A549 (cell line): ENCODE results near the gene TCN1.

Experiments
- BHLHE40 ChIP-seq: IDR thresholded peaks from 2 replicates; pipeline ENCODE4 v1.6.1; 2012; ENCODE audit warnings: low read depth, low read length, inconsistent platforms
- CTCF ChIP-seq: fragments of >200 bp; sonication (Bioruptor Twin); formaldehyde crosslinking; IDR thresholded peaks from 3 replicates; pipeline ENCODE4 v1.5.1; 2016
- EP300 ChIP-seq, 2 experiments: fragments of >200 bp; sonication (Bioruptor Twin); formaldehyde crosslinking; IDR thresholded peaks; 2 replicates in 1 of 2; 3 replicates in 1 of 2; pipeline ENCODE4 v1.6.1; 2016 to 2017
- JUN ChIP-seq, 2 experiments: fragments of >200 bp; sonication (Bioruptor Twin); formaldehyde crosslinking; IDR thresholded peaks; 2 replicates in 1 of 2; 3 replicates in 1 of 2; pipeline ENCODE4 v1.6.1; 2016 to 2017
- KDM1A ChIP-seq: fragments of 200-600 bp; sonication (generic); IDR thresholded peaks from 2 replicates; pipeline ENCODE4 v1.6.1; 2016; ENCODE audit warnings: low read depth, mild to moderate bottlenecking
- MAFK ChIP-seq: fragments of 450-650 bp; IDR thresholded peaks from 2 replicates; pipeline ENCODE4 v1.6.1; 2014; ENCODE audit not compliant: partially characterized antibody
- POLR2A ChIP-seq: IDR thresholded peaks from 2 replicates; pipeline ENCODE4 v1.6.1; 2012; ENCODE audit warnings: mild to moderate bottlenecking, low read length
- RAD21 ChIP-seq, 2 experiments: fragments of >200 bp in 1 of 2; sonication (Bioruptor Twin) in 1 of 2; formaldehyde crosslinking in 1 of 2; IDR thresholded peaks in 1 of 2; conservative IDR thresholded peaks in 1 of 2; 2 replicates in 1 of 2; 3 replicates in 1 of 2; pipeline ENCODE4 v1.6.1; 2012 to 2018; ENCODE audit warnings: inconsistent platforms in 1 of 2
- SMC3 ChIP-seq: fragments of >200 bp; sonication (Bioruptor Twin); formaldehyde crosslinking; IDR thresholded peaks from 3 replicates; pipeline ENCODE4 v1.6.1; 2018; ENCODE audit warnings: inconsistent platforms
- TF ChIP-seq, protein P1 (sequence below): fragments of 250-450 bp; sonication (Bioruptor Pico); IDR thresholded peaks from 2 replicates; pipeline ENCODE4 v1.5.0; 2021; ENCODE audit warnings: mild to moderate bottlenecking, moderate library complexity, borderline replicate concordance
- TF ChIP-seq, protein P2 (sequence below): IDR thresholded peaks from 2 replicates; pipeline ENCODE4 v1.6.1; 2012

DNA sequence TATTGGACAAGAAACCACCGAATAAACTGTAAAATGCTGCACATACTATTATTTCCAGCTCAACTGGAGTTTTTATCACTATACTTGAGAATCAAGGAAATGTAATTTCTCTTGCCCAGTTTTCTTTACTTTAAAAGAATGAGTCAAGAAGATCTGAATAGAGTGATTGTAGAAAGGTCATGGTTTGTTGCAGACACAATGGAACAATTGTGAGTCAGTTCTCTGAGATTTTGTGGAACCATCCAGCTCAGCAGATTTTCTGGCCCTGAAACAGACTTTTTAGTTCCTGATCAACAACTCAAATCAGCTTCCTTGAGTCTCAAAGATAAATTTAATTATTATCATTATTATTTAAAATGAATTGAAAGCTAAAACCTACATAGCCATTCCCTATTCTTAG, 1.3 kb downstream of the TCN1 start:
- TF ChIP-seq CTCF (no peak), KDM1A (no peak), RAD21 (conservative IDR thresholded peaks at IDR 0.05 in 1 of 2, IDR thresholded peaks at IDR 0.05 in 1 of 2) (no peak), SMC3 (no peak), EP300 (IDR thresholded peaks at IDR 0.05) (no peak), MAFK (no peak), BHLHE40 (no peak), POLR2A (no peak), JUN (IDR thresholded peaks at IDR 0.05) (no peak)
- TF ChIP-seq, protein P1, sequence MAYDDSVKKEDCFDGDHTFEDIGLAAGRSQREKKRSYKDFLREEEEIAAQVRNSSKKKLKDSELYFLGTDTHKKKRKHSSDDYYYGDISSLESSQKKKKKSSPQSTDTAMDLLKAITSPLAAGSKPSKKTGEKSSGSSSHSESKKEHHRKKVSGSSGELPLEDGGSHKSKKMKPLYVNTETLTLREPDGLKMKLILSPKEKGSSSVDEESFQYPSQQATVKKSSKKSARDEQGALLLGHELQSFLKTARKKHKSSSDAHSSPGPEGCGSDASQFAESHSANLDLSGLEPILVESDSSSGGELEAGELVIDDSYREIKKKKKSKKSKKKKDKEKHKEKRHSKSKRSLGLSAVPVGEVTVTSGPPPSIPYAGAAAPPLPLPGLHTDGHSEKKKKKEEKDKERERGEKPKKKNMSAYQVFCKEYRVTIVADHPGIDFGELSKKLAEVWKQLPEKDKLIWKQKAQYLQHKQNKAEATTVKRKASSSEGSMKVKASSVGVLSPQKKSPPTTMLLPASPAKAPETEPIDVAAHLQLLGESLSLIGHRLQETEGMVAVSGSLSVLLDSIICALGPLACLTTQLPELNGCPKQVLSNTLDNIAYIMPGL: no peak
- TF ChIP-seq, protein P2, sequence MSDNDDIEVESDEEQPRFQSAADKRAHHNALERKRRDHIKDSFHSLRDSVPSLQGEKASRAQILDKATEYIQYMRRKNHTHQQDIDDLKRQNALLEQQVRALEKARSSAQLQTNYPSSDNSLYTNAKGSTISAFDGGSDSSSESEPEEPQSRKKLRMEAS: no peak
